ENCODE results near the gene GABBR2.

DNA sequence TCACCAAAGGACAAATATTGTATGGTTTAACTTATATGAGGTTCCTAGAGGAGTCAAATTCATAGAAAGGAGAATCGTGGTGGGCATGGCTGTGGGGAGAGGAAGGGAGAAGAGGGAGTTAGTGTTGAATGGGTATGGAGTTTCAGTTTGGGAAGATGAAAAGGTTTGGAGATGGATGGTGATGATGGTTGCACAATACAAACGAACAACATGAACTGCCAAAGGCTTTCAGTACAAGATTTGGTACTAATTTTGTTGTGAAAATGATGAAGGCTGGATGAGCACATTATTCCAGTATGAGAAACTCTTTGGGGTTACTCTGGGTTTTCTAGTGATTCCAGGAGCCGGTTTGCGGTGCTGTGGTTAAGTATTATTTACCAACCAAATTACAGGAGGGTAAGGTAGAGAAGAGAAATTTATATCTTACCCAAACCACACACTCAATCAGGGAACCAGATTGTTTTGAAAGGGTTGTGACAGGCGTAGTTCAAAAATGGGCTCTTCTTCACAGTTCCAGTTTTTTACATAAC, 341.3 kb downstream of the GABBR2 start:
- no peak for TF ChIP-seq RAD21 (IDR thresholded peaks at IDR 0.05; ENCODE audit: low read depth)
- no peak for TF ChIP-seq CREB1 (IDR thresholded peaks at IDR 0.05; ENCODE audit: low read depth)
- TF ChIP-seq EP300 (IDR thresholded peaks at IDR 0.05; ENCODE audit: borderline replicate concordance): no peak
- no peak for TF ChIP-seq TAF1 (IDR thresholded peaks at IDR 0.05; ENCODE audit: low read depth)
